ENCODE data around the gene WNK4.
A peak's percentile ranks its signal among the peaks of the same experiment; 100 is the strongest.

WNK4 gene

GRCh38 chr17:42782166-42783061 lies 2.0 kb downstream of the WNK4 start:
- H3K36me3 Mint-ChIP-seq = peaks cover 21% of the 10 kb centered on the region
- ATAC-seq (no peak), DNase-seq (ENCODE audit: low spot score in 2 of 2) (no peak)
- H3K4me1 Mint-ChIP-seq = peaks cover 41% of the 10 kb centered on the region
- H3K27ac Mint-ChIP-seq = no peak overlapping the region
- H3K4me3 Mint-ChIP-seq = no peak overlapping the region
- H3K9me3 Mint-ChIP-seq = no peaks in the 10 kb centered on the region

GRCh38 chr17:42783062-42783790 lies 2.8 kb downstream of the WNK4 start:
- H3K36me3 Mint-ChIP-seq = peaks cover 15% of the 10 kb centered on the region
- ATAC-seq = no peak
- no peak overlapping the region for H3K4me3 Mint-ChIP-seq
- peaks cover 41% of the 10 kb centered on the region for H3K4me1 Mint-ChIP-seq
- H3K9me3 Mint-ChIP-seq = no peaks in the 10 kb centered on the region
- H3K27ac Mint-ChIP-seq = no peak overlapping the region
- DNase-seq (ENCODE audit: low spot score in 2 of 2) = no peak

GRCh38 chr17:42783791-42784138 lies 3.4 kb downstream of the WNK4 start:
- Mint-ChIP-seq H3K27ac (no peak overlapping the region), H3K36me3 (peaks cover 13% of the 10 kb centered on the region), H3K9me3 (no peaks in the 10 kb centered on the region), H3K4me1 (peaks cover 41% of the 10 kb centered on the region), H3K4me3 (no peak overlapping the region)
- no peak for DNase-seq (ENCODE audit: low spot score in 2 of 2)
- ATAC-seq = no peak

GRCh38 chr17:42784409-42784808 lies 4.0 kb downstream of the WNK4 start:
- DNase-seq (ENCODE audit: low spot score in 2 of 2) = no peak
- no peaks in the 10 kb centered on the region for H3K9me3 Mint-ChIP-seq
- H3K27ac Mint-ChIP-seq = no peak overlapping the region
- peaks cover 6% of the 10 kb centered on the region for H3K36me3 Mint-ChIP-seq
- no peak for ATAC-seq
- H3K4me3 Mint-ChIP-seq = no peak overlapping the region
- H3K4me1 Mint-ChIP-seq = peaks cover 36% of the 10 kb centered on the region

GRCh38 chr17:42784811-42785592 lies 4.6 kb downstream of the WNK4 start:
- DNase-seq (ENCODE audit: low spot score in 2 of 2) (no peak), ATAC-seq (peak; percentile 27)
- Mint-ChIP-seq H3K4me1 (peaks cover 31% of the 10 kb centered on the region), H3K27ac (no peak overlapping the region), H3K9me3 (no peaks in the 10 kb centered on the region), H3K36me3 (peaks cover 4% of the 10 kb centered on the region), H3K4me3 (no peak overlapping the region)

GRCh38 chr17:42787266-42787665 lies 6.9 kb downstream of the WNK4 start:
- H3K27ac Mint-ChIP-seq = no peak overlapping the region
- DNase-seq (ENCODE audit: low spot score in 2 of 2) (no peak), ATAC-seq (no peak)
- no peak overlapping the region for H3K4me3 Mint-ChIP-seq
- H3K36me3 Mint-ChIP-seq = peaks cover 4% of the 10 kb centered on the region
- no peaks in the 10 kb centered on the region for H3K9me3 Mint-ChIP-seq
- H3K4me1 Mint-ChIP-seq = peaks cover 31% of the 10 kb centered on the region

- H3K27ac Mint-ChIP-seq = no peak overlapping the region
- DNase-seq (ENCODE audit: low spot score in 2 of 2) = no peak
- no peak overlapping the region for H3K4me3 Mint-ChIP-seq
- ATAC-seq = no peak
- H3K9me3 Mint-ChIP-seq = no peaks in the 10 kb centered on the region
- H3K36me3 Mint-ChIP-seq = peaks cover 4% of the 10 kb centered on the region
- H3K4me1 Mint-ChIP-seq = peaks cover 25% of the 10 kb centered on the region
Measured at GRCh38 chr17:42791948-42792347, 11.5 kb downstream of the WNK4 start.

- Mint-ChIP-seq H3K4me1 (peaks cover 31% of the 10 kb centered on the region), H3K36me3 (peaks cover 4% of the 10 kb centered on the region), H3K27ac (no peak overlapping the region), H3K9me3 (no peaks in the 10 kb centered on the region), H3K4me3 (no peak overlapping the region)
- DNase-seq (ENCODE audit: low spot score in 2 of 2) (no peak), ATAC-seq (no peak)
Measured at GRCh38 chr17:42792545-42792944, 12.1 kb downstream of the WNK4 start.

GRCh38 chr17:42795061-42795460 lies 14.7 kb downstream of the WNK4 start:
- peaks cover 42% of the 10 kb centered on the region for H3K4me1 Mint-ChIP-seq
- ATAC-seq (no peak), DNase-seq (ENCODE audit: low spot score in 2 of 2) (no peak)
- H3K27ac Mint-ChIP-seq = peak overlapping the region; percentile 62
- H3K4me3 Mint-ChIP-seq = no peak overlapping the region
- no peaks in the 10 kb centered on the region for H3K36me3 Mint-ChIP-seq
- H3K9me3 Mint-ChIP-seq = no peaks in the 10 kb centered on the region

- Mint-ChIP-seq H3K36me3 (no peaks in the 10 kb centered on the region), H3K27ac (peak overlapping the region; percentile 62)
- no peak for ATAC-seq
Measured at GRCh38 chr17:42795465-42795864, 15.1 kb downstream of the WNK4 start.

GRCh38 chr17:42796066-42796758 lies 15.8 kb downstream of the WNK4 start:
- no peak for DNase-seq (ENCODE audit: low spot score in 2 of 2)
- ATAC-seq = no peak
- Mint-ChIP-seq H3K36me3 (no peaks in the 10 kb centered on the region), H3K27ac (peak overlapping the region; percentile 62), H3K4me1 (peaks cover 42% of the 10 kb centered on the region), H3K4me3 (peak overlapping the region; percentile 28), H3K9me3 (no peaks in the 10 kb centered on the region)

More at GRCh38 chr17:42795465-42795864, 15.1 kb downstream of the WNK4 start:
- Mint-ChIP-seq H3K9me3 (no peaks in the 10 kb centered on the region), H3K4me1 (peaks cover 42% of the 10 kb centered on the region), H3K4me3 (no peak overlapping the region)
- no peak for DNase-seq (ENCODE audit: low spot score in 2 of 2)

GRCh38 chr17:42797067-42798007 lies 16.9 kb downstream of the WNK4 start:
- no peak for ATAC-seq
- Mint-ChIP-seq H3K27ac (peak overlapping the region; percentile 95), H3K36me3 (no peaks in the 10 kb centered on the region), H3K4me1 (peaks cover 42% of the 10 kb centered on the region), H3K4me3 (peak overlapping the region; percentile 96), H3K9me3 (no peaks in the 10 kb centered on the region)
- no peak for DNase-seq (ENCODE audit: low spot score in 2 of 2)

GRCh38 chr17:42798011-42798382 lies 17.6 kb downstream of the WNK4 start:
- no peak for ATAC-seq
- Mint-ChIP-seq H3K4me1 (peaks cover 42% of the 10 kb centered on the region), H3K36me3 (no peaks in the 10 kb centered on the region), H3K4me3 (peak overlapping the region; percentile 96), H3K27ac (peak overlapping the region; percentile 95), H3K9me3 (no peaks in the 10 kb centered on the region)
- no peak for DNase-seq (ENCODE audit: low spot score in 2 of 2)
